Stimulated activated CD4-positive, alpha-beta T cell treated with anti-CD3 and anti-CD28 coated beads, Interleukin-4, amount 100 ng/mL, for 4 hours (primary cell): Measurements from ENCODE around the gene PEDS1.
A peak's percentile ranks its signal among the peaks of the same experiment; 100 is the strongest.
"Not testable (repeated sequence)": the region's sequence is repeated elsewhere in the genome, so short reads cannot be mapped to it uniquely, and the experiment has no call there.

ENCODE experiments used
- DNase-seq, 2 experiments: peaks; one replicate each; pipeline ENCODE4 v3.0.0-alpha.2; 2020

PEDS1 gene

DNA sequence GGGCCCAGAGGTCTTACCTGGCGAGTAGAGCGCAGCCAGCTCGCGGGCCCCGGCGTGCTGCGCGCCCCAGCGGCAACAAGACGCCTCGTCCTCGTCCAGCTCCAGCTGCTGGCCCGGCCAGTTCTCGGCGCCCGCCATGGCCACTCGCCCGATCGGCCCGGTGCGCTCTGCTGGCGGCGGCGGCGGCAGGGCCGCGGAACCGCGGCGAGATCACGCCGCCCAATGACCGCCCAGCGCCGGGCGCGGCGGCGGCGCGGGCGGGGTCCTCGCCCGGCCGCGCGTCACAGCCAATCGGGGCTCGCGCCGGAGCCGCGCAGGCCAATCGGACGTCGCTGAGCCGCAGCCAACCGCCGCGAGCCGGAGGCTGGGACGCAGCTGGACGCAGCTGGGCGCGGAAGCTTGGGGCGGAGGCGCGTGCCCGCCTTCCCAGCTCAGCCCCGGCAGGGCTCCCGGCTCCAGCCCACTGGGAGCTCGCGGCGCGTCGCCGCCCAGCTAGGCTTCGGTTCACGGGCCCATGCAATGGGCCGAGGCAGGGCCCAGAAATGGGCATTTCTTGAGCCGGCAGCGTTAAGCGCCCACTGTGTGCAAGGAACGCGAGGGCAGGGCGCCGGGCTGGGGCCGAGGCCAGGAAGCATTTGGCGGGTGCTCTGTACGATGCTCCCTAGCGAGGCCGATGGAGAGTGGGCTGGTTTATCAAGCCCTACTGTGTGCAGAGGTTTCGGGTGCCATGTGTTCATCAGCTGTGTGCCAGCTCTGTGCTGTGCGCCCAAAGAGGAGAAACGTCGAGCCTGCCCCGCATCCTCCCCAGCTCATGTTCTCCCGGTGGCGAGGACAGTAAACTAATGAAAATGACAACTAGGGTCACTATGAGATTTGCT lies at the start of gene PEDS1:
Gene PEDS1 (minus strand): TSS at position 224 of the 878 bp plus-strand sequence. CDS start 86 bp downstream, at position 138.
- peak; percentile 73 to 82 for DNase-seq

- no peak for DNase-seq
Observed at GRCh38 chr20:50202677-50203076, 49.2 kb upstream of the PEDS1 start.

DNA sequence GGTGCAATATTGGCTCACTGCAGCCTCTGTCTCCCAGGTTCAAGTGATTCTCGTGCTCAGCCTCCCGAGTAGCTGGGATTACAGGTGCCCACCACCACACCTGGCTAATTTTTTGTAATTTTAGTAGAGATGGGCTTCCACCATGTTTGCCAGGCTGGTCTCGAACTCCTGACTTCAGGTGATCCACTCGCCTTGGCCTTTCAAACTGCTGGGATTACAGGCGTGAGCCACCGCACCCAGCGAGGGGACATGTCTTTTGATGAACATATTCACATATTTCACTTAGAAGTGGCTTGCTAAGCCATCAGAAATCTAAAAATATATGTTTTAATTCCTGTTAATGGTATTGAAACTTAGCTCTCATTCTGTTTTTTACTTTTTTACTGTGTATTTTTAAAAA lies 48.2 kb upstream of the PEDS1 start:
- DNase-seq = not testable (repeated sequence)

DNA sequence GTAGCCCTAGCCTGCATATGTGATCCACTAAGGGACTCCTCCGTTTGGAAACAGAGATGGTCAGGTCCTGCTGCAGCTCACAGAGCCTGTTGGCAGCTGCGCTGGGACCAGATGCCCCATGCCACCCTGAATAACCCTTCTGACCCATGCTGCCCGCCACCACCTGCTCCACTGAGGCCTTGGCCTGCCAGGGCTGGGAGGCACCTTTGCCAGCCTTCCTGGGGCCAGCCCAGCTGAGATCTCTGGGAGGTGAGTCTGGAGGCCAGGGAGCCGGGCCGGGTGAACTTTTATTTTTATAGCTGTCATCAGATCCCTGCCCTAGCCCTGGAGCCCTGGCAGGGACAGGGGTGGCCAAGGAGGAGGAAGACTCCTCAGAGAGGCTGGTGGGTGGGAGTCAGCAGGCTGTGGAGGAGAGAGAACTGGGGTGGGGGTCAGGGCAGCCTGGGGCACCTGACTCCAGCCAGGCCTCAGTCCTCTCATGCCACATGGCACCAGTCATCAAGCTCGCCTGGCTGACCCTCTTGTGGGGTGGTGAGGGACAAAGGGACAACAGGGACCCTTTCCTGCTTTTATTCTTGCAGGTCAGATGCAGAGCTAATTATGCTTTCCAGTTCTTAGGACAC lies 47.1 kb upstream of the PEDS1 start:
- DNase-seq = no peak

- DNase-seq = no peak
Observed at GRCh38 chr20:50199703-50200102, 46.2 kb upstream of the PEDS1 start.

- DNase-seq = no peak
Observed at GRCh38 chr20:50198716-50199115, 45.2 kb upstream of the PEDS1 start.

- DNase-seq = no peak
Observed at GRCh38 chr20:50198180-50198666, 44.7 kb upstream of the PEDS1 start.

DNA sequence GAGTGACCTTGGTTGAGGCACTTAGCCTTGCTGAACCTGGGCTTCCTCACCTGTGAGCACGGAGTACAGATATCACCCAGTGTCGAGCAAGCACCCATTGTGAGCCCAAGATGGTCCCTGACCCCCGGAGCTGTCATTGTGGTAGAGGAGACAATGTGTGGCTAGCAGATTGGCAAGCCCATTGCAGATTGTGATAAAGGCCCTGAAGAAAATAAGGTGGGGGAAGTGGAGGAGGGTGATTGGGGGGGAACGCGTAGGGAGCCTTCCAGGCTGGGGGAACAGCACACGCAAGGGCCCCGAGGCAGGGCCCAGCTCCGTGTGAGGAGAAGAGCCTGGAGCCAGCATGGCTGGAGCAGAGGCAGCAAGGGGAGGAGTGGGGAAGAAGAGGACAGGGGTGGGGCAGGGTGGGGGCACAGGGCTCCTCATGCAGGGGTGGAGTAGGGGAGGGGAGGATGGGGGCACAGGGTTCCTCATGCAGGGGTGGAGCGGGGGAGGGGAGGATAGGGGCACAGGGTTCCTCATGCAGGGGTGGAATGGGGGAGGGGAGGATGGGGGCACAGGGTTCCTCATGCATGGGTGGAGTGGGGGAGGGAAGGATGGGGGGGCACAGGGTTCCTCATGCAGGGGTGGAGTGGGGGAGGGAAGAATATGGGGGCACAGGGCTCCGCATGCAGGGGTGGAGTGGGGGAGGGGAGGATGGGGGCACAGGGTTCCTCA lies 44.1 kb upstream of the PEDS1 start:
- no peak for DNase-seq

GRCh38 chr20:50196896-50197295 lies 43.4 kb upstream of the PEDS1 start:
- no peak for DNase-seq

DNA sequence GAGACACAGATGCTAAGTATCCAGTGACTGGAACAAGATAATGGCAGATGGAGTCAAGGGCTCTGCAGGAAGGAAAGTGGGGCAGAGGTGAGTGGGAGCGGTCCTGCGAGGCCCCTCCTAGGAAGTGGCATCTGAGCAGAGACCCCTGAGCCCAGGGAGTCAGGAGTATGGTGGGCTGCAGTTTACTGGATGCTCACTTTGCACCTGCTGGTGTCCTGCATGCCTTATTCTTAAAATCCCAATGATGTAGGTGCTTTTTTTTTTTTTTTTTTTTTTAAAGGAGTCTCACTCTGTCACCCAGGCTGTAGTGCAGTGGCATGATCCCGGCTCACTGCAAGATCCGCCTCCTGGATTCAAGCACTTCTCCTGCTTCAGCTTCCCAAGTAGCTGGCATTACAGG lies 42.7 kb upstream of the PEDS1 start:
- DNase-seq = no peak

- DNase-seq = no peak
Observed at GRCh38 chr20:50195524-50196120, 42.1 kb upstream of the PEDS1 start.

DNA sequence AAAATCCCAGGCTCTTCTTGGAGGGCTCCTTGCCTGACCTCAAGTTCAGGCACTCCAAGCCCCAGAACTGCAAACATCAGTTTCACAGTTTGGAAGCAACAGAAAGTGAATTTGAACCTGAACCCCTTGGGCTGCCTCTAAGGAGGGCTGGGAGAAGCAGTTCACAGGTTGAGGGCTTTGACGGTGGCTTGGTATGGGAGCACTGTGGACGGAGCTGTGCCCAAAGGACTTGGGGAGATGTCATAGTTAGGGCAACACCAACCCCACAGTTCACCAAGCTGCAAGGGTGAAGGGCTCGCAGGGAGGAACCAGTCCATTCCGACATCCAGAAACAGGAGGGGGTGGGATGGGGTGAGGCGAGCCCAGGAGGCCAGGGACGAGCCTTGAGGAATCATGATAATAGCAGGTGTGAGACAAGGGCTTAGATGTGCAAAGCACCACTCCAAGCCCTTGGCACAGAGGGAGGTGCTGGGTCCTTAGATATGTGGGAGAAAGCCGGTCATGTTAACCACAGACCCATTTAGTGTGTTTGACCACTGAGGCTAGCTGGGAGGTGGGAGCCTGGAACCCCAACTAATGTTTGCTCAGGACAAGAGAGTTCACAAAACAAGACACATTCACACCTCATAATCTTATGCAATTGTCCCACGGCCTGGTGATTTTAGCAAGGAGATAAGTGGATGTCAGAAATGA lies 41.5 kb upstream of the PEDS1 start:
- no peak for DNase-seq

DNA sequence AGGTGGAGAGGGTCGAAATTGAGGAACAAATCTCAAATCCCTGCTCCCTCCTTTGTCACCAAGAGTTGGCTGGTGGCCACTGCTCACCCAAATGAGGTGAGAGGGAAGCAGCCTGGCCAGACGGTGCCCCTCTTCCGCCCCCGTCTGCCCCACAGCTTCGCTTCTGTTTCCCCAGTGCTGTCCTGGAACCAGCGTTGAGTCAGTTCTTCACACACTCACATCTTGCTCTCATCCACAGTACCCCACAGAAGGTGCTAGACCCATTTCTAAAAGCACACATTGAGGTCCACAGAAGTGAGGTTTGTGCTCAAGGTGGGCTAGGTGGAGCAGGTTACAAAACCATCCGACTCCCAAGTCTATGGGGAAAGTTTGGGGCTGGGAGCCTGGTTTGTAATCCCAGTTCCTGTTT lies 40.9 kb upstream of the PEDS1 start:
- no peak for DNase-seq

DNA sequence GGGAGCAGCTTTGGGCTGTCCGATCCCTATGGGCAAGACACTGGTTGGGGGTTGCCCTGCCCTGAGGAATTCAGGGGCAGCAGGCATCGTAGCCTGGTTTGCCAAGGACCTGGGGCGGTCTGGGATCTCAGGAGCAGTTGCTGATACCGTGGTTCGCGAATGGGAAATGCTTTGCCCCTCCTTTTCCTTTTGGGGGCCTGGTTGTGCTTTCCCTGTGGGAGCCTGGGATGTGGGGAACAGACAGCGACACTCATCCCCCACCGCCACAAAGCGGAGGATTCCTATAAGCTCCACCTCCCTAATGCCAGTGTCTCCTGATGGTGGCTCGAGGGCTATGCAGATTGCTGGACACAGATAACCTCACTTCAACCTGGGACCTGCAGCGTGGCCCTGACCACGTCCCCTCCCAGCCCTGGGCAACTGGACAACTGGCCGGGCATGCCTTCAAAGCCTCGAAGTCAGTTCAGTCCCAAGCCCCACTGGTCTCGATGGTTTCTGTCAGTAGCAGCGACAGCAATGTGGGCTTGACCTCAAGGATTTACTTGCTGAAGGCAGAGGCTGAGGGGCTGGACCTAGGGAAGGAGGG lies 40.4 kb upstream of the PEDS1 start:
- DNase-seq = no peak

- no peak for DNase-seq
Observed at GRCh38 chr20:50193199-50193835, 39.8 kb upstream of the PEDS1 start.

DNA sequence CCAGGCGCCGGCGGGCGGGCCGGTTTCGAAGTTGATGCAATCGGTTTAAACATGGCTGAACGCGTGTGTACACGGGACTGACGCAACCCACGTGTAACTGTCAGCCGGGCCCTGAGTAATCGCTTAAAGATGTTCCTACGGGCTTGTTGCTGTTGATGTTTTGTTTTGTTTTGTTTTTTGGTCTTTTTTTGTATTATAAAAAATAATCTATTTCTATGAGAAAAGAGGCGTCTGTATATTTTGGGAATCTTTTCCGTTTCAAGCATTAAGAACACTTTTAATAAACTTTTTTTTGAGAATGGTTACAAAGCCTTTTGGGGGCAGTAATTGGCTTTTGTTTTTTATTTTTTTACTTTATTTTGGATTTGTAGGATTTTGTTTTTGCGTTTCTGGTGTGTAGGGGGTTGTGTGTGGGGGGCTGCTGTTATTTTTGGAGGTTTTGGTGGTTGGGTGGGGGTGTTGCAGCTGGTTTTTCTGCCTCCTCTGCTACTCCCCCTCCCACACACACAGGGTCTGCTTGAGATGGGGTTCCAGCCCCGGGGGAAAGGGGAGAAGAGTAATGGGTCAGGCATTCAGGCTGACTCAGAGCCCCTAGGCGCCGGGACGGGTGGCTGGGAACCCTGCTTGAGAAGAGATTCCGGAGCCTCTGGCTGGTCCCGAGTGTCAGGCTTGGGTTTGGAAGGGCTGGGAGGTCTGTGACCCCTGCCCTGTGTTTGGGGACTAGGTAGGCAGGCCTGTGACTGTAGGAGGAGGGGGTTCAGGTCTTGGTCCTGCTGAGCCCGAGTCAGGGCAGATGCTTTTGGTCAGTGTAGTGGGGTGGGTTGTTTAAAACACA lies 39.1 kb upstream of the PEDS1 start:
- peak; percentile 76 to 87 for DNase-seq

DNA sequence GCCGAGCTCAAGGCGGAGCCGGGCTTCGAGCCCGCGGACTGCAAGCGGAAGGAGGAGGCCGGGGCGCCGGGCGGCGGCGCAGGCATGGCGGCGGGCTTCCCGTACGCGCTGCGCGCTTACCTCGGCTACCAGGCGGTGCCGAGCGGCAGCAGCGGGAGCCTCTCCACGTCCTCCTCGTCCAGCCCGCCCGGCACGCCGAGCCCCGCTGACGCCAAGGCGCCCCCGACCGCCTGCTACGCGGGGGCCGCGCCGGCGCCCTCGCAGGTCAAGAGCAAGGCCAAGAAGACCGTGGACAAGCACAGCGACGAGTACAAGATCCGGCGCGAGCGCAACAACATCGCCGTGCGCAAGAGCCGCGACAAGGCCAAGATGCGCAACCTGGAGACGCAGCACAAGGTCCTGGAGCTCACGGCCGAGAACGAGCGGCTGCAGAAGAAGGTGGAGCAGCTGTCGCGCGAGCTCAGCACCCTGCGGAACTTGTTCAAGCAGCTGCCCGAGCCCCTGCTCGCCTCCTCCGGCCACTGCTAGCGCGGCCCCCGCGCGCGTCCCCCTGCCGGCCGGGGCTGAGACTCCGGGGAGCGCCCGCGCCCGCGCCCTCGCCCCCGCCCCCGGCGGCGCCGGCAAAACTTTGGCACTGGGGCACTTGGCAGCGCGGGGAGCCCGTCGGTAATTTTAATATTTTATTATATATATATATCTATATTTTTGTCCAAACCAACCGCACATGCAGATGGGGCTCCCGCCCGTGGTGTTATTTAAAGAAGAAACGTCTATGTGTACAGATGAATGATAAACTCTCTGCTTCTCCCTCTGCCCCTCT lies 38.2 kb upstream of the PEDS1 start:
- peak in 1 of 2 experiments; percentile 58 for DNase-seq

- DNase-seq = peak; percentile 63
Observed at GRCh38 chr20:50191065-50191543, 37.6 kb upstream of the PEDS1 start.
